Measurements from ENCODE around the gene SPACA9.

Gene SPACA9

DNA sequence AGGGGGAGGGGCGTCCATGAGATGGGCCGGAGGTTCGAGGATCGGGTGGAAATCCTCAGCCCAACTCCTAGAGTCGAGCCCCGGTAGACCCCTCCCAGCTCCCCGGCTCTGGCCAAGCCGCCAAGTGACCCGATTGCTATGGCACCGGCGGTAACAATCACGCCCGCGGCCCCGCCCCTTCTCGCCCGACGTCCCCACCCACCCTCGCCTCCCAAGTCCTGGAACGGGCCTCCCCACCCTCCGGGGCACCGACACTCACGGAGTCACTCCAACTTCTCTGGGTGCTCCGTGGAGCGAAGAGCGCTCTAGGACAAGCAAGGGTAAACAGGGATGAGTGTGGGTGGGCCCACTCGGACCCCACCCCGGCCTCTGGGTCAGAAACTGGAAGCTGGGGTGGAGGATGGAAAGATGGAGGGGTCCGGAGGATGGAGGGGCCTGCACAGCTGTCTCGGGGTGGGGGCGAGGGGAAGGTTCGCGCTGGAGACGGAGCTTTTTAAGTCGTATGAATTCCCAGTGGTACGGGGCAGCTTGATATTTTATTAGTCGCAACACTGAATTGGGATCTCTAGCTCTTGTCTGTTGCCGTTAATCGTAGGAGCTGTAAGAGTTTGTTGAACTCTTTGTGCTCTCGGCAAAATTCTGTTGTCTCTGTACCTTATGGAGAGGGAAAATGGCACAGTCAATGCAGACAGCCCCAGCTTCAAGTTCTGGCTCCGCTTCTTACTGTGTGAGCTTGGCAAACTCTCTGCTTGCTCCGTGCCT is at the start of gene SPACA9:
Gene SPACA9, plus strand, starts transcription at position 204 of the 762 bp plus-strand sequence. CDS start 5,050 bp downstream, outside the sequence.
- H3K27ac ChIP-seq: peak within 1 kb of the TSS; percentile 65
- no peak for TF ChIP-seq ZFX (IDR thresholded peaks at IDR 0.05)
- TF ChIP-seq CTCF (conservative IDR thresholded peaks at IDR 0.05): no peak

GRCh38 chr9:132832171-132832881 is 46.4 kb upstream of the SPACA9 start:
- no peak overlapping the region for H3K27ac ChIP-seq
- TF ChIP-seq CTCF (conservative IDR thresholded peaks at IDR 0.05) (no peak), ZFX (IDR thresholded peaks at IDR 0.05) (no peak)

GRCh38 chr9:132833550-132834121 is 45.1 kb upstream of the SPACA9 start:
- no peak overlapping the region for H3K27ac ChIP-seq
- TF ChIP-seq ZFX (IDR thresholded peaks at IDR 0.05) (no peak), CTCF (conservative IDR thresholded peaks at IDR 0.05) (no peak)

DNA sequence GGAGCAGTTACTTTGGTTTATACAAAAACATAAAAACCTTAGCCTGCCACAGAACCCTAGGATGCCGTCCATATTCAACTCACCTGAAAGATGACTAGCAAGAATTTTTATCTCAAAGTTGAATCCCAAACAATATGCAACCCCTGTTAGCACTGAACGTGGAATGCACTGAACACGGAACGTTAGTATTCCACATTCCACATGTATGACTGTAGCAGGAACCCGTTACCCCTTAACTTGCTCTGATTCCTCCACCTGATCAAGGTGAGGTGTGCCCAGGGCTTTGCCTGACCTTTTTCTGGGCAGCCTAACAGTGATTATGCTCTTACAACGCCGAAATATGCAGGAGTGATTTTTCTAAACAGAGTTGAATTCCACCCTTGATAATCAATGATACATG is 44.4 kb upstream of the SPACA9 start:
- TF ChIP-seq CTCF (conservative IDR thresholded peaks at IDR 0.05): no peak
- TF ChIP-seq ZFX (IDR thresholded peaks at IDR 0.05): no peak
- H3K27ac ChIP-seq: no peak overlapping the region

DNA sequence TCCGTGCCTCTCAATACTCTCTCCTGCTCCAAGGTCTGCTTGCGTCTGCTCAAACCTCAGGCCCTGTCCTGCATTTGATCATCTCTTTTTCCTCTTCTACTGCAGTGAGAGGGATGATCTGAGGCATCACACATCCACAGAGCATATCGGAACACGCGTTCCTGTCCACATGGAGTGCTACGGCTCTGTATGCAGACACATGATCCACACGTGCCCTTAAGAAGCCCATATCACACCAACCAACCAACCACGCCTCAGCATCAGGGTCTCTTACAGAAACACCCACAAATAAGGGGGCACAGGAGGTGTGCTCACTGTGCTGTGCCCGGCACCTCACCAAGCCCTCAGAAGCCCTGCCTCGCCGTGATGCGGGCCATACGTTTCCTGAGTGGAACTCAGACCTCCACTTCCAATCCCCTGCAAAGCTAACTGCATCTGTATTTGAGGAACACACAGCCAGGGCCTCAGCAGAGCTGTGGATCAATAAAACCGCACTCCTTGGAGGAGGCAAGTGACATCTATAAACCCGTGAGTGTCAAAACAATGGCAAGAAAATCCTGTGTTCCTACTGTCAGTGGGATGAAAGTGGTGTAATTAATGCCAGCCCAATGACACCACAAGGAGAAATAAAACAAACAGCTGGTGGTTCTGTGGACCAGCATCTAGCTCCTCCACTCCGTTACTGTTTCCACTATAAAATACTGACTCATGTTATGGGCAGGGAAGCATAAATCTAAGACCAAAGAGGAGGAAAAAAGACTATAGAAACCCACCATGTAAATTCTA is 41.0 kb upstream of the SPACA9 start:
- no peak overlapping the region for H3K27ac ChIP-seq
- TF ChIP-seq ZFX (IDR thresholded peaks at IDR 0.05) (no peak), CTCF (conservative IDR thresholded peaks at IDR 0.05) (no peak)

- no peak overlapping the region for H3K27ac ChIP-seq
- TF ChIP-seq CTCF (conservative IDR thresholded peaks at IDR 0.05) (no peak), ZFX (IDR thresholded peaks at IDR 0.05) (no peak)
Measured at GRCh38 chr9:132838291-132838690, 40.4 kb upstream of the SPACA9 start.

Measured in C4-2B (cell line).